A673 (cell line): Measurements from ENCODE around the gene TMEM63A. TPM values are rescaled to one million over a fixed set of nuclear protein-coding genes. Genes with fewer than 3 reads are reported as not detected.

Experiments used
- BruUV-seq: library from RNA; stranded (reverse); fragments of 400-500 nt; replicated peaks from 2 replicates; lab custom pipeline; 2021; lab: Mats Ljungman, UMichigan
- CTCF ChIA-PET: fragments of 300-600 bp; sonication (Branson Sonifier 250); formaldehyde crosslinking; loops from one replicate; lab custom pipeline; 2022; ENCODE audit warnings: antibody characterized with exemption; lab: Charles Lee
- POLR2A ChIA-PET: fragments of 300-600 bp; sonication (Branson Sonifier 250); formaldehyde crosslinking; loops from one replicate; lab custom pipeline; 2022; ENCODE audit warnings: antibody characterized with exemption; ENCODE audit not compliant: low non-redundant PET; lab: Charles Lee
- DNase-seq: peaks from one replicate; pipeline ENCODE4 v3.0.0-alpha.2; 2015; ENCODE audit warnings: low spot score
- H3K27ac ChIP-seq: fragments of 200-600 bp; sonication (generic); 2 replicates; pipeline ENCODE4 v1.5.1; 2016; ENCODE audit warnings: mixed run types, low read depth, mild to moderate bottlenecking, mixed read lengths, antibody characterized with exemption, low read length; ENCODE audit not compliant: poor library complexity, severe bottlenecking
- H3K27me3 ChIP-seq: fragments of 200-600 bp; sonication (generic); replicated peaks from 2 replicates; pipeline ENCODE4 v1.6.1; 2017; ENCODE audit warnings: mixed run types, low read depth, mild to moderate bottlenecking, mixed read lengths, antibody characterized with exemption, low read length; ENCODE audit not compliant: insufficient read depth, poor library complexity
- H3K36me3 ChIP-seq: fragments of 200-600 bp; sonication (generic); 2 replicates; pipeline ENCODE4 v1.6.1; 2016; ENCODE audit warnings: mixed run types, mild to moderate bottlenecking, mixed read lengths, antibody characterized with exemption, low read length; ENCODE audit not compliant: insufficient read depth, poor library complexity, severe bottlenecking
- H3K4me1 ChIP-seq: fragments of 200-600 bp; sonication (generic); 2 replicates; pipeline ENCODE4 v1.6.1; 2017; ENCODE audit warnings: mixed run types, mild to moderate bottlenecking, mixed read lengths, antibody characterized with exemption, low read length; ENCODE audit not compliant: insufficient read depth, poor library complexity, severe bottlenecking
- H3K4me3 ChIP-seq: fragments of 200-600 bp; sonication (generic); 2 replicates; pipeline ENCODE4 v1.5.1; 2016; ENCODE audit warnings: low read depth, mixed run types, mild to moderate bottlenecking, mixed read lengths, low read length; ENCODE audit not compliant: poor library complexity, severe bottlenecking
- H3K9me3 ChIP-seq: fragments of 200-600 bp; sonication (generic); 2 replicates; pipeline ENCODE4 v1.6.1; 2016; ENCODE audit warnings: mixed run types, low read depth, mild to moderate bottlenecking, mixed read lengths, antibody characterized with exemption, low read length; ENCODE audit not compliant: poor library complexity, severe bottlenecking
- CTCF ChIP-seq: fragments of 300-800, 200-600 bp; sonication (generic); conservative IDR thresholded peaks from 2 replicates; pipeline ENCODE4 v1.5.1; 2017; ENCODE audit warnings: low read depth, mild to moderate bottlenecking, antibody characterized with exemption, low read length, moderate library complexity, mixed read lengths
- EZH2 ChIP-seq: fragments of 200-600 bp; sonication (generic); IDR thresholded peaks from 2 replicates; pipeline ENCODE4 v1.6.1; 2017; ENCODE audit warnings: borderline replicate concordance, low read depth, mild to moderate bottlenecking, mixed read lengths, antibody characterized with exemption, low read length; ENCODE audit not compliant: poor library complexity, severe bottlenecking
- intact Hi-C: fragments of 100-400 bp; cut with micrococcal nuclease; formaldehyde crosslinking; loops from one replicate; pipeline ENCODE4 v1.10.0; 2022; ENCODE audit not compliant: unreplicated experiment
- total RNA-seq: library from RNA; stranded (reverse); gene quantifications from 2 replicates; pipeline ENCODE4 v1.2.3, GENCODE V29; 2021

The TMEM63A gene
- total RNA-seq, 1 experiment from 2014 or later = 25.3 TPM

DNA sequence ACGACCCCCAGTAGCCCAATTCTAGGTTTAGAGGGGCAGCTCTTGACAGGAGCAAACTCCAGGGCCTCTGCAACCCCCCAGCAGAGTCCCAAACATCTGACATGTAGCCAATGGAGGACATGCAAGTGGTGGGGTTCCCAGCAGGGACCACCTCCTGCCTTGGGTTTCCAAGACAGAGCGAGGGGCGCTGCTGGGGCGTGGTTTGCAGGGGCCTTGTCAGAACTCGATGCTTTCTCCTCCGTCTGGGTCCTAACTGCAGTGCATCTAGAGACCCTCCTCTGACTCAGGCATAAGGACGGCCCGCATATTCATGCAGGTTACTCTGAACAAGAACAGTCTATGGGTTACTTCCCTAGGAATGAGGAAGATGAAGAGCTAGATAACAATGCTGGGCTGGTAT is 55.1 kb downstream of the TMEM63A start:
- ChIA-PET POLR2A (interaction anchor here (0.5 kb wide), 1 partner anchor 8 kb away, joined by 6 read pairs; no protein-coding TSS in a partner anchor), CTCF (no interaction called here)
- Histone ChIP-seq H3K27ac (no peak overlapping the region), H3K4me3 (no peak overlapping the region), H3K9me3 (no peaks in the 10 kb centered on the region), H3K27me3 (no peaks in the 10 kb centered on the region), H3K36me3 (no peaks in the 10 kb centered on the region), H3K4me1 (no peaks in the 10 kb centered on the region)
- TF ChIP-seq CTCF = no peak
- no peak for TF ChIP-seq EZH2
- intact Hi-C loops = no loop called here
- no TSS peak for BruUV-seq
- DNase-seq = no peak

GRCh38 chr1:225825607-225826007 is 56.6 kb downstream of the TMEM63A start:
- Histone ChIP-seq H3K9me3 (no peaks in the 10 kb centered on the region), H3K4me1 (no peaks in the 10 kb centered on the region), H3K27me3 (no peaks in the 10 kb centered on the region), H3K27ac (no peak overlapping the region), H3K36me3 (no peaks in the 10 kb centered on the region), H3K4me3 (no peak overlapping the region)
- POLR2A ChIA-PET = no interaction called here
- TF ChIP-seq CTCF (no peak), EZH2 (no peak)
- intact Hi-C loops = no loop called here
- no TSS peak for BruUV-seq
- CTCF ChIA-PET = no interaction called here
- DNase-seq = no peak

- no TSS peak for BruUV-seq
Measured at GRCh38 chr1:225825078-225825477, 57.1 kb downstream of the TMEM63A start.

More at GRCh38 chr1:225825078-225825477, 57.1 kb downstream of the TMEM63A start:
- CTCF ChIA-PET = no interaction called here
- Histone ChIP-seq H3K36me3 (no peaks in the 10 kb centered on the region), H3K27me3 (no peaks in the 10 kb centered on the region), H3K9me3 (no peaks in the 10 kb centered on the region), H3K4me3 (no peak overlapping the region), H3K27ac (no peak overlapping the region), H3K4me1 (no peaks in the 10 kb centered on the region)
- no peak for DNase-seq
- intact Hi-C loops = no loop called here
- TF ChIP-seq CTCF (no peak), EZH2 (no peak)
- POLR2A ChIA-PET = no interaction called here
